ENCODE results near the gene SOST.

SOST gene

DNA sequence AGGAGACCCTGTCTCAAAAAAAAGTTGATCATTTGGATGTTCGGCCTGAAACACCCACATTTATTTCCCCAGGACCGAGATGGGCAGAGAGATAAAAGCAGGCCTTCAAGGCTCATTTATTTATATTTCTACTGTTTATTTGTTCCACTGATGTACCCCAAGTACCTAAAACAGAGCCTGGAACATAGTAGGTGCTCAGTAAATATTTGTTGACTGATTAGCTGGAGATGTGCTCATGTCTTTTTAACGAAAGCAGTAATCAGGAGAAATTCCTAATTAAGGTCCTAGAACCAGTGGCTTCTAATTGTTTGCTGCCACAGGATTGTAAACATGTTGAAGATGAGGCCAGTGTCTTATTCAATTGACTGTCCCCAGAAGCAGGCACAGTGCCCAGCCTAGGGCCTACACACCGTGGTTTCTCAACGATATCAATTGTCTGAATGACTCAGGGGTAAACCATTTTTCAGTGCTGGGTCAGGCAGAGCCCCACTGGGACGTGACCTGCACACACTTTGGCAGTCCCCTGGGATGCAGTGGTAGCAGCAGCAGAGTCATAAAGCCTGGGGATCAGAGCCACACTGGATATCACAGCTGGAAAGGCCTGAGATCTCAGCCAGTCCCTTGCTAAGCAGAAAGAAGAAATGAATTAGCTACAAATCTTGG, 34.8 kb downstream of the SOST start (continued):
- TF ChIP-seq ZNF510 (tag by site-specific recombination; IDR thresholded peaks at IDR 0.05; ENCODE audit: insufficient replicate concordance) (no peak), TRIM28 (IDR thresholded peaks at IDR 0.05; ENCODE audit: borderline replicate concordance, low read length) (no peak), SCRT2 (tag by site-specific recombination; IDR thresholded peaks at IDR 0.05) (no peak), ZNF214 (tag by site-specific recombination; IDR thresholded peaks at IDR 0.05; ENCODE audit: borderline replicate concordance) (no peak), ZBTB21 (tag by site-specific recombination; IDR thresholded peaks at IDR 0.05) (peak; percentile 31; the same call in 1 of the 2 replicates), YY2 (tag by site-specific recombination; IDR thresholded peaks at IDR 0.05) (no peak), ZBTB7A (tag by site-specific recombination; IDR thresholded peaks at IDR 0.05; ENCODE audit: low read depth) (no peak), ZNF146 (tag by site-specific recombination; IDR thresholded peaks at IDR 0.05) (no peak), ZNF610 (tag by site-specific recombination; IDR thresholded peaks at IDR 0.05; ENCODE audit: borderline replicate concordance) (no peak), ZNF239 (tag by site-specific recombination; IDR thresholded peaks at IDR 0.05) (no peak), ZNF529 (tag by site-specific recombination; IDR thresholded peaks at IDR 0.05; ENCODE audit: insufficient replicate concordance) (no peak), MYNN (tag by site-specific recombination; IDR thresholded peaks at IDR 0.05; ENCODE audit: borderline replicate concordance) (no peak), ZNF596 (tag by site-specific recombination; IDR thresholded peaks at IDR 0.05) (no peak), ZNF155 (tag by site-specific recombination; IDR thresholded peaks at IDR 0.05) (no peak), ZBTB1 (tag by site-specific recombination; IDR thresholded peaks at IDR 0.05) (no peak)
- TF ChIP-seq, protein P1, sequence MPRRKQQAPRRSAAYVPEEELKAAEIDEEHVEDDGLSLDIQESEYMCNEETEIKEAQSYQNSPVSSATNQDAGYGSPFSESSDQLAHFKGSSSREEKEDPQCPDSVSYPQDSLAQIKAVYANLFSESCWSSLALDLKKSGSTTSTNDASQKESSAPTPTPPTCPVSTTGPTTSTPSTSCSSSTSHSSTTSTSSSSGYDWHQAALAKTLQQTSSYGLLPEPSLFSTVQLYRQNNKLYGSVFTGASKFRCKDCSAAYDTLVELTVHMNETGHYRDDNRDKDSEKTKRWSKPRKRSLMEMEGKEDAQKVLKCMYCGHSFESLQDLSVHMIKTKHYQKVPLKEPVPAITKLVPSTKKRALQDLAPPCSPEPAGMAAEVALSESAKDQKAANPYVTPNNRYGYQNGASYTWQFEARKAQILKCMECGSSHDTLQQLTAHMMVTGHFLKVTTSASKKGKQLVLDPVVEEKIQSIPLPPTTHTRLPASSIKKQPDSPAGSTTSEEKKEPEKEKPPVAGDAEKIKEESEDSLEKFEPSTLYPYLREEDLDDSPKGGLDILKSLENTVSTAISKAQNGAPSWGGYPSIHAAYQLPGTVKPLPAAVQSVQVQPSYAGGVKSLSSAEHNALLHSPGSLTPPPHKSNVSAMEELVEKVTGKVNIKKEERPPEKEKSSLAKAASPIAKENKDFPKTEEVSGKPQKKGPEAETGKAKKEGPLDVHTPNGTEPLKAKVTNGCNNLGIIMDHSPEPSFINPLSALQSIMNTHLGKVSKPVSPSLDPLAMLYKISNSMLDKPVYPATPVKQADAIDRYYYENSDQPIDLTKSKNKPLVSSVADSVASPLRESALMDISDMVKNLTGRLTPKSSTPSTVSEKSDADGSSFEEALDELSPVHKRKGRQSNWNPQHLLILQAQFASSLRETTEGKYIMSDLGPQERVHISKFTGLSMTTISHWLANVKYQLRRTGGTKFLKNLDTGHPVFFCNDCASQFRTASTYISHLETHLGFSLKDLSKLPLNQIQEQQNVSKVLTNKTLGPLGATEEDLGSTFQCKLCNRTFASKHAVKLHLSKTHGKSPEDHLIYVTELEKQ (tag by site-specific recombination; IDR thresholded peaks at IDR 0.05; ENCODE audit: borderline replicate concordance): peak; percentile 89; the same call in 1 of the 2 replicates
- TF ChIP-seq, protein P2, sequence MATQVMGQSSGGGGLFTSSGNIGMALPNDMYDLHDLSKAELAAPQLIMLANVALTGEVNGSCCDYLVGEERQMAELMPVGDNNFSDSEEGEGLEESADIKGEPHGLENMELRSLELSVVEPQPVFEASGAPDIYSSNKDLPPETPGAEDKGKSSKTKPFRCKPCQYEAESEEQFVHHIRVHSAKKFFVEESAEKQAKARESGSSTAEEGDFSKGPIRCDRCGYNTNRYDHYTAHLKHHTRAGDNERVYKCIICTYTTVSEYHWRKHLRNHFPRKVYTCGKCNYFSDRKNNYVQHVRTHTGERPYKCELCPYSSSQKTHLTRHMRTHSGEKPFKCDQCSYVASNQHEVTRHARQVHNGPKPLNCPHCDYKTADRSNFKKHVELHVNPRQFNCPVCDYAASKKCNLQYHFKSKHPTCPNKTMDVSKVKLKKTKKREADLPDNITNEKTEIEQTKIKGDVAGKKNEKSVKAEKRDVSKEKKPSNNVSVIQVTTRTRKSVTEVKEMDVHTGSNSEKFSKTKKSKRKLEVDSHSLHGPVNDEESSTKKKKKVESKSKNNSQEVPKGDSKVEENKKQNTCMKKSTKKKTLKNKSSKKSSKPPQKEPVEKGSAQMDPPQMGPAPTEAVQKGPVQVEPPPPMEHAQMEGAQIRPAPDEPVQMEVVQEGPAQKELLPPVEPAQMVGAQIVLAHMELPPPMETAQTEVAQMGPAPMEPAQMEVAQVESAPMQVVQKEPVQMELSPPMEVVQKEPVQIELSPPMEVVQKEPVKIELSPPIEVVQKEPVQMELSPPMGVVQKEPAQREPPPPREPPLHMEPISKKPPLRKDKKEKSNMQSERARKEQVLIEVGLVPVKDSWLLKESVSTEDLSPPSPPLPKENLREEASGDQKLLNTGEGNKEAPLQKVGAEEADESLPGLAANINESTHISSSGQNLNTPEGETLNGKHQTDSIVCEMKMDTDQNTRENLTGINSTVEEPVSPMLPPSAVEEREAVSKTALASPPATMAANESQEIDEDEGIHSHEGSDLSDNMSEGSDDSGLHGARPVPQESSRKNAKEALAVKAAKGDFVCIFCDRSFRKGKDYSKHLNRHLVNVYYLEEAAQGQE (tag by site-specific recombination; IDR thresholded peaks at IDR 0.05): no peak
- TF ChIP-seq, protein P3, sequence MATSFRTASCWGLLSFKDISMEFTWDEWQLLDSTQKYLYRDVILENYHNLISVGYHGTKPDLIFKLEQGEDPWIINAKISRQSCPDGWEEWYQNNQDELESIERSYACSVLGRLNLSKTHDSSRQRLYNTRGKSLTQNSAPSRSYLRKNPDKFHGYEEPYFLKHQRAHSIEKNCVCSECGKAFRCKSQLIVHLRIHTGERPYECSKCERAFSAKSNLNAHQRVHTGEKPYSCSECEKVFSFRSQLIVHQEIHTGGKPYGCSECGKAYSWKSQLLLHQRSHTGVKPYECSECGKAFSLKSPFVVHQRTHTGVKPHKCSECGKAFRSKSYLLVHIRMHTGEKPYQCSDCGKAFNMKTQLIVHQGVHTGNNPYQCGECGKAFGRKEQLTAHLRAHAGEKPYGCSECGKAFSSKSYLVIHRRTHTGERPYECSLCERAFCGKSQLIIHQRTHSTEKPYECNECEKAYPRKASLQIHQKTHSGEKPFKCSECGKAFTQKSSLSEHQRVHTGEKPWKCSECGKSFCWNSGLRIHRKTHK (tag by site-specific recombination; IDR thresholded peaks at IDR 0.05): no peak
- TF ChIP-seq, protein P4, sequence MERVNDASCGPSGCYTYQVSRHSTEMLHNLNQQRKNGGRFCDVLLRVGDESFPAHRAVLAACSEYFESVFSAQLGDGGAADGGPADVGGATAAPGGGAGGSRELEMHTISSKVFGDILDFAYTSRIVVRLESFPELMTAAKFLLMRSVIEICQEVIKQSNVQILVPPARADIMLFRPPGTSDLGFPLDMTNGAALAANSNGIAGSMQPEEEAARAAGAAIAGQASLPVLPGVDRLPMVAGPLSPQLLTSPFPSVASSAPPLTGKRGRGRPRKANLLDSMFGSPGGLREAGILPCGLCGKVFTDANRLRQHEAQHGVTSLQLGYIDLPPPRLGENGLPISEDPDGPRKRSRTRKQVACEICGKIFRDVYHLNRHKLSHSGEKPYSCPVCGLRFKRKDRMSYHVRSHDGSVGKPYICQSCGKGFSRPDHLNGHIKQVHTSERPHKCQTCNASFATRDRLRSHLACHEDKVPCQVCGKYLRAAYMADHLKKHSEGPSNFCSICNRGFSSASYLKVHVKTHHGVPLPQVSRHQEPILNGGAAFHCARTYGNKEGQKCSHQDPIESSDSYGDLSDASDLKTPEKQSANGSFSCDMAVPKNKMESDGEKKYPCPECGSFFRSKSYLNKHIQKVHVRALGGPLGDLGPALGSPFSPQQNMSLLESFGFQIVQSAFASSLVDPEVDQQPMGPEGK (tag by site-specific recombination; IDR thresholded peaks at IDR 0.05): peak; percentile 75
- TF ChIP-seq, protein P5, sequence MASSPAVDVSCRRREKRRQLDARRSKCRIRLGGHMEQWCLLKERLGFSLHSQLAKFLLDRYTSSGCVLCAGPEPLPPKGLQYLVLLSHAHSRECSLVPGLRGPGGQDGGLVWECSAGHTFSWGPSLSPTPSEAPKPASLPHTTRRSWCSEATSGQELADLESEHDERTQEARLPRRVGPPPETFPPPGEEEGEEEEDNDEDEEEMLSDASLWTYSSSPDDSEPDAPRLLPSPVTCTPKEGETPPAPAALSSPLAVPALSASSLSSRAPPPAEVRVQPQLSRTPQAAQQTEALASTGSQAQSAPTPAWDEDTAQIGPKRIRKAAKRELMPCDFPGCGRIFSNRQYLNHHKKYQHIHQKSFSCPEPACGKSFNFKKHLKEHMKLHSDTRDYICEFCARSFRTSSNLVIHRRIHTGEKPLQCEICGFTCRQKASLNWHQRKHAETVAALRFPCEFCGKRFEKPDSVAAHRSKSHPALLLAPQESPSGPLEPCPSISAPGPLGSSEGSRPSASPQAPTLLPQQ (tag by site-specific recombination; IDR thresholded peaks at IDR 0.05): peak; percentile 64; the same call in 1 of the 2 replicates
- TF ChIP-seq, protein P6, sequence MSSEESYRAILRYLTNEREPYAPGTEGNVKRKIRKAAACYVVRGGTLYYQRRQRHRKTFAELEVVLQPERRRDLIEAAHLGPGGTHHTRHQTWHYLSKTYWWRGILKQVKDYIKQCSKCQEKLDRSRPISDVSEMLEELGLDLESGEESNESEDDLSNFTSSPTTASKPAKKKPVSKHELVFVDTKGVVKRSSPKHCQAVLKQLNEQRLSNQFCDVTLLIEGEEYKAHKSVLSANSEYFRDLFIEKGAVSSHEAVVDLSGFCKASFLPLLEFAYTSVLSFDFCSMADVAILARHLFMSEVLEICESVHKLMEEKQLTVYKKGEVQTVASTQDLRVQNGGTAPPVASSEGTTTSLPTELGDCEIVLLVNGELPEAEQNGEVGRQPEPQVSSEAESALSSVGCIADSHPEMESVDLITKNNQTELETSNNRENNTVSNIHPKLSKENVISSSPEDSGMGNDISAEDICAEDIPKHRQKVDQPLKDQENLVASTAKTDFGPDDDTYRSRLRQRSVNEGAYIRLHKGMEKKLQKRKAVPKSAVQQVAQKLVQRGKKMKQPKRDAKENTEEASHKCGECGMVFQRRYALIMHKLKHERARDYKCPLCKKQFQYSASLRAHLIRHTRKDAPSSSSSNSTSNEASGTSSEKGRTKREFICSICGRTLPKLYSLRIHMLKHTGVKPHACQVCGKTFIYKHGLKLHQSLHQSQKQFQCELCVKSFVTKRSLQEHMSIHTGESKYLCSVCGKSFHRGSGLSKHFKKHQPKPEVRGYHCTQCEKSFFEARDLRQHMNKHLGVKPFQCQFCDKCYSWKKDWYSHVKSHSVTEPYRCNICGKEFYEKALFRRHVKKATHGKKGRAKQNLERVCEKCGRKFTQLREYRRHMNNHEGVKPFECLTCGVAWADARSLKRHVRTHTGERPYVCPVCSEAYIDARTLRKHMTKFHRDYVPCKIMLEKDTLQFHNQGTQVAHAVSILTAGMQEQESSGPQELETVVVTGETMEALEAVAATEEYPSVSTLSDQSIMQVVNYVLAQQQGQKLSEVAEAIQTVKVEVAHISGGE (tag by site-specific recombination; conservative IDR thresholded peaks at IDR 0.05; ENCODE audit: low read depth): no peak
- TF ChIP-seq, protein P7, sequence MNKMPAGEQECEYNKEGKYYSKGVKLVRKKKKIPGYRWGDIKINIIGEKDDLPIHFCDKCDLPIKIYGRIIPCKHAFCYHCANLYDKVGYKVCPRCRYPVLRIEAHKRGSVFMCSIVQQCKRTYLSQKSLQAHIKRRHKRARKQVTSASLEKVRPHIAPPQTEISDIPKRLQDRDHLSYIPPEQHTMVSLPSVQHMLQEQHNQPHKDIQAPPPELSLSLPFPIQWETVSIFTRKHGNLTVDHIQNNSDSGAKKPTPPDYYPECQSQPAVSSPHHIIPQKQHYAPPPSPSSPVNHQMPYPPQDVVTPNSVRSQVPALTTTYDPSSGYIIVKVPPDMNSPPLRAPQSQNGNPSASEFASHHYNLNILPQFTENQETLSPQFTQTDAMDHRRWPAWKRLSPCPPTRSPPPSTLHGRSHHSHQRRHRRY (tag by site-specific recombination; IDR thresholded peaks at IDR 0.05): no peak
